ENCODE measurements around the gene DHX40. TPM values are rescaled to one million over a fixed set of nuclear protein-coding genes. Genes with fewer than 3 reads are reported as not detected.
A peak's percentile ranks its signal among the peaks of the same experiment; 100 is the strongest.

DHX40 gene
- total and polyA plus RNA-seq, 2 of the 13 experiments (the other 11 are each of a cell fraction or from before 2014, with no cell fraction given), result 22.2 to 37.0 TPM

GRCh38 chr17:59521465-59522126 is 43.8 kb upstream of the DHX40 start (continued):
- 0 out of 2 replicates have a peak, but pooled peaks have one; percentile 51 for TF ChIP-seq KLF6 (CRISPR knock-in tag; IDR thresholded peaks at IDR 0.05)
- no peak for TF ChIP-seq BATF2 (CRISPR knock-in tag; IDR thresholded peaks at IDR 0.05)
- no peak for TF ChIP-seq KLF15 (CRISPR knock-in tag; IDR thresholded peaks at IDR 0.05; ENCODE audit: borderline replicate concordance)
- TF ChIP-seq ZNF598 (CRISPR knock-in tag; IDR thresholded peaks at IDR 0.05; ENCODE audit: borderline replicate concordance), result no peak; the same call in 1 of the 2 replicates
- no peak for TF ChIP-seq SNAPC5 (CRISPR knock-in tag; IDR thresholded peaks at IDR 0.05; ENCODE audit: borderline replicate concordance)
- TF ChIP-seq MLX (CRISPR knock-in tag; IDR thresholded peaks at IDR 0.05), result no peak; the same call in 1 of the 2 replicates
- TF ChIP-seq ZNF335 (CRISPR knock-in tag; IDR thresholded peaks at IDR 0.05), result 0 out of 2 replicates have a peak, but pooled peaks have one; percentile 55
- TF ChIP-seq ZNF451 (CRISPR knock-in tag; IDR thresholded peaks at IDR 0.05), result no peak
- peak; percentile 37; the same call in 1 of the 2 replicates for TF ChIP-seq ATF2 (CRISPR knock-in tag; IDR thresholded peaks at IDR 0.05)
- TF ChIP-seq POLR2A (IDR thresholded peaks at IDR 0.05; ENCODE audit: insufficient read depth in 1 of 2, low read depth in 2 of 2, low read length in 2 of 2), result no peak
- TF ChIP-seq TCF7 (IDR thresholded peaks at IDR 0.05; ENCODE audit: low read depth), result no peak
- no peak for TF ChIP-seq JUN (CRISPR knock-in tag; IDR thresholded peaks at IDR 0.05)
- 0 out of 2 replicates have a peak, but pooled peaks have one; percentile 27 for TF ChIP-seq BHLHE40 (IDR thresholded peaks at IDR 0.05; ENCODE audit: low read length)
- no peak for TF ChIP-seq ZBTB39 (CRISPR knock-in tag; IDR thresholded peaks at IDR 0.05)
- no peak for TF ChIP-seq ZNF800 (CRISPR knock-in tag; IDR thresholded peaks at IDR 0.05)
- TF ChIP-seq PLSCR1 (CRISPR knock-in tag; IDR thresholded peaks at IDR 0.05; ENCODE audit: borderline replicate concordance), result no peak
- no peak for TF ChIP-seq IRF1 (CRISPR knock-in tag; IDR thresholded peaks at IDR 0.05; ENCODE audit: low read depth)
- TF ChIP-seq U2AF2 (IDR thresholded peaks at IDR 0.05; ENCODE audit: low read depth, low read length), result no peak
- peak; percentile 51; the same call in 1 of the 2 replicates for TF ChIP-seq ZSCAN31 (CRISPR knock-in tag; IDR thresholded peaks at IDR 0.05; ENCODE audit: low read depth)
- no peak for TF ChIP-seq ZNF703 (CRISPR knock-in tag; IDR thresholded peaks at IDR 0.05; ENCODE audit: borderline replicate concordance)
- TF ChIP-seq PRPF4 (IDR thresholded peaks at IDR 0.05; ENCODE audit: low read depth, low read length, poor library complexity, severe bottlenecking), result no peak

Measured in HepG2 (cell line).